ENCODE results near the gene KIFC1. TPM values are rescaled to one million over a fixed set of nuclear protein-coding genes. Genes with fewer than 3 reads are reported as not detected.

The KIFC1 gene
- total RNA-seq, 1 donor from 2014 or later: 16.7 TPM

- no peak for DNase-seq (ENCODE audit: low read depth in 2 of 2)
Measured at GRCh38 chr6:33441457-33441856, 49.8 kb downstream of the KIFC1 start.

- no peak for DNase-seq (ENCODE audit: low read depth in 2 of 2)
Measured at GRCh38 chr6:33442283-33442682, 50.7 kb downstream of the KIFC1 start.

- no peak for DNase-seq (ENCODE audit: low read depth in 2 of 2)
Measured at GRCh38 chr6:33443025-33443424, 51.4 kb downstream of the KIFC1 start.

GRCh38 chr6:33443619-33444504, 52.2 kb downstream of the KIFC1 start:
- no peak for DNase-seq (ENCODE audit: low read depth in 2 of 2)

- DNase-seq (ENCODE audit: low read depth in 2 of 2): no peak
Measured at GRCh38 chr6:33445119-33445603, 53.5 kb downstream of the KIFC1 start.

GRCh38 chr6:33446356-33446755, 54.7 kb downstream of the KIFC1 start:
- DNase-seq (ENCODE audit: low read depth in 2 of 2): no peak

- no peak for DNase-seq (ENCODE audit: low read depth in 2 of 2)
Measured at GRCh38 chr6:33450434-33450833, 58.8 kb downstream of the KIFC1 start.

GRCh38 chr6:33451606-33452005, 60.0 kb downstream of the KIFC1 start:
- DNase-seq (ENCODE audit: low read depth in 2 of 2): no peak

- DNase-seq (ENCODE audit: low read depth in 2 of 2): no peak
Measured at GRCh38 chr6:33452496-33452895, 60.9 kb downstream of the KIFC1 start.

- no peak for DNase-seq (ENCODE audit: low read depth in 2 of 2)
Measured at GRCh38 chr6:33453393-33454008, 61.9 kb downstream of the KIFC1 start.

- DNase-seq (ENCODE audit: low read depth in 2 of 2): peak; percentile 89 to 98
Measured at GRCh38 chr6:33454009-33454946, 62.7 kb downstream of the KIFC1 start, which contains the start of gene ZBTB9. ZBTB9 (plus strand) TSS chr6:33454576; CDS start chr6:33455101, 525 bp downstream.

GRCh38 chr6:33455051-33455450, 63.4 kb downstream of the KIFC1 start:
- no peak for DNase-seq (ENCODE audit: low read depth in 2 of 2)

- DNase-seq (ENCODE audit: low read depth in 2 of 2): no peak
Measured at GRCh38 chr6:33456156-33456555, 64.5 kb downstream of the KIFC1 start.

GRCh38 chr6:33458676-33459075, 67.1 kb downstream of the KIFC1 start:
- no peak for DNase-seq (ENCODE audit: low read depth in 2 of 2)

- DNase-seq (ENCODE audit: low read depth in 2 of 2): no peak
Measured at GRCh38 chr6:33459226-33459625, 67.6 kb downstream of the KIFC1 start.

Other genes with a start within 250 kb of the KIFC1 start
- gene COL11A2, start 199.4 kb upstream of the KIFC1 start, total RNA-seq: under 0.01 and 0.38 TPM in 2 replicates
- gene RXRB, start 191.2 kb upstream of the KIFC1 start, total RNA-seq: 18.7 and 26.0 TPM in 2 replicates
- gene SLC39A7, start 191.0 kb upstream of the KIFC1 start, total RNA-seq: 83.1 and 112 TPM in 2 replicates
- 7.7 and 11.5 TPM in 2 replicates for gene HSD17B8, start 187.2 kb upstream of the KIFC1 start, total RNA-seq
- 17.1 and 26.6 TPM in 2 replicates for gene RING1, start 183.3 kb upstream of the KIFC1 start, total RNA-seq
- 25.0 and 26.6 TPM in 2 replicates for gene VPS52, start 119.9 kb upstream of the KIFC1 start, total RNA-seq
- 3,127 and 3,683 TPM in 2 replicates for gene RPS18, start 119.7 kb upstream of the KIFC1 start, total RNA-seq
- 2.9 and 3.0 TPM in 2 replicates for gene B3GALT4, start 114.7 kb upstream of the KIFC1 start, total RNA-seq
- 57.0 and 66.6 TPM in 2 replicates for gene WDR46, start 102.6 kb upstream of the KIFC1 start, total RNA-seq
- gene PFDN6, start 102.2 kb upstream of the KIFC1 start, total RNA-seq: 21.0 and 31.5 TPM in 2 replicates
- 33.2 and 65.0 TPM in 2 replicates for gene RGL2, start 92.9 kb upstream of the KIFC1 start, total RNA-seq
- 47.5 and 102 TPM in 2 replicates for gene TAPBP, start 77.7 kb upstream of the KIFC1 start, total RNA-seq
- gene ZBTB22, start 74.1 kb upstream of the KIFC1 start, total RNA-seq: 10.9 and 17.2 TPM in 2 replicates
- gene DAXX, start 68.9 kb upstream of the KIFC1 start, total RNA-seq: 30.1 and 42.2 TPM in 2 replicates
- gene PHF1, start 19.2 kb downstream of the KIFC1 start, total RNA-seq: 6.5 and 13.4 TPM in 2 replicates
- gene CUTA, start 26.3 kb downstream of the KIFC1 start, total RNA-seq: 43.8 and 72.3 TPM in 2 replicates
- gene SYNGAP1, start 28.2 kb downstream of the KIFC1 start, total RNA-seq: 1.4 and 2.8 TPM in 2 replicates
- 3.9 and 6.7 TPM in 2 replicates for gene ZBTB9, start 62.8 kb downstream of the KIFC1 start, total RNA-seq
- gene BAK1, start 188.5 kb downstream of the KIFC1 start, total RNA-seq: 21.2 and 22.7 TPM in 2 replicates
- 13.3 and 17.8 TPM in 2 replicates for gene ITPR3, start 229.5 kb downstream of the KIFC1 start, total RNA-seq

Measured in dermis microvascular lymphatic vessel endothelial cell (primary cell).